PFSK-1 (cell line): ENCODE results near the gene FOXN4.

ENCODE experiments used
- FOXP2 ChIP-seq: optimal IDR thresholded peaks from 2 replicates; pipeline ENCODE3; 2011; ENCODE audit warnings: borderline replicate concordance, control low read depth, inconsistent platforms; ENCODE audit not compliant: insufficient read depth; ENCODE audit errors: extremely low read length, extremely low read depth
- POLR2AphosphoS5 ChIP-seq: IDR thresholded peaks from 2 replicates; pipeline ENCODE4 v1.6.1; 2012; ENCODE audit warnings: low read depth, mild to moderate bottlenecking, control low read depth, low read length, moderate library complexity
- REST ChIP-seq, 2 experiments: IDR thresholded peaks; 2 replicates each; pipeline versions ENCODE4 v1.6.1 to v1.8.0; 2011 to 2012; ENCODE audit warnings: low read depth in 2 of 2, low read length in 2 of 2, control low read depth in 1 of 2, inconsistent platforms in 1 of 2, mild to moderate bottlenecking in 1 of 2, moderate library complexity in 1 of 2; ENCODE audit not compliant: insufficient read depth in 1 of 2
- SIN3A ChIP-seq: IDR thresholded peaks from 2 replicates; pipeline ENCODE4 v1.6.1; 2012; ENCODE audit warnings: mild to moderate bottlenecking, low read length, moderate library complexity, borderline replicate concordance; ENCODE audit not compliant: insufficient read depth
- TAF1 ChIP-seq: IDR thresholded peaks from 2 replicates; pipeline ENCODE4 v1.6.1; 2012; ENCODE audit warnings: low read length, control low read depth, borderline replicate concordance; ENCODE audit not compliant: insufficient read depth

FOXN4 gene

DNA sequence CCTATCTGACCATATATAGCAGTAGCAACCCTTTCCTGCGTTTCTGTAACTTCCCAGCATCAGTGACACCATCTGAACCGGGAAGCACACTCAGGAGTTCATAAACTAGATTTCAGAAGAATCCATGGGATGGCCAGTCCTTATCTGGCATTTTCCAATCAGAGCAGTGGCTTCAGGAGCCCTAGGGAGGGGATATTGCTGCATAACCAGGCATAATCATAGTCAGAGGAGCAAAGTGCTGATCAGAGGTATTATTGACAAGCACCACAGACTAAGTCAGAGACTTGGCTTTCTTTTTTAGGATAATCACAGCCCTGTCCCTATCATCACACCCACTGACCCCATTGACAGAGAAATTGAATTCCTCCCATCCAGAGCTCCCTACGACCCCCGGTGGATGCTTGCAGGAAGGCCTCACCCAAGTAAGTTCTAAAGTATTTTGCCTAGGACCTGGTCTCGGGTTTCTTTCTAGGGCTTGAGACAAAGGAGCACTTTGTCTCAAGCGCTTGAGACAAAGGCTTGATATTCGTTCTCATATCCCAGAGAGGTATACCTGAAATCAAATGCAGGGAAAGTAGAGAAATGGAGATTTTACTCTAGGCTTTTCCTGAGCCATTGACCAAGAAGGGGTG lies 55.1 kb downstream of the FOXN4 start:
- TF ChIP-seq POLR2AphosphoS5 (no peak), SIN3A (no peak), REST (IDR thresholded peaks at IDR 0.05; ENCODE audit: insufficient read depth in 1 of 2, low read depth in 2 of 2, low read length in 2 of 2) (no peak), FOXP2 (no peak), TAF1 (no peak)

- TF ChIP-seq POLR2AphosphoS5, result no peak
- TF ChIP-seq SIN3A, result no peak
- no peak for TF ChIP-seq REST (IDR thresholded peaks at IDR 0.05; ENCODE audit: insufficient read depth in 1 of 2, low read depth in 2 of 2, low read length in 2 of 2)
- TF ChIP-seq FOXP2, result no peak
- no peak for TF ChIP-seq TAF1
Measured at GRCh38 chr12:109252799-109253198, 56.3 kb downstream of the FOXN4 start.

GRCh38 chr12:109250523-109250922 lies 58.6 kb downstream of the FOXN4 start:
- no peak for TF ChIP-seq SIN3A
- no peak for TF ChIP-seq FOXP2
- TF ChIP-seq TAF1, result no peak

GRCh38 chr12:109247831-109248654 lies 61.0 kb downstream of the FOXN4 start:
- TF ChIP-seq REST (IDR thresholded peaks at IDR 0.05; ENCODE audit: insufficient read depth in 1 of 2, low read depth in 2 of 2, low read length in 2 of 2) (no peak), POLR2AphosphoS5 (no peak), FOXP2 (no peak), TAF1 (no peak), SIN3A (no peak)

GRCh38 chr12:109246221-109246620 lies 62.9 kb downstream of the FOXN4 start:
- no peak for TF ChIP-seq TAF1
- TF ChIP-seq REST (IDR thresholded peaks at IDR 0.05; ENCODE audit: insufficient read depth in 1 of 2, low read depth in 2 of 2, low read length in 2 of 2), result no peak
- TF ChIP-seq FOXP2, result no peak
- TF ChIP-seq SIN3A, result no peak
- no peak for TF ChIP-seq POLR2AphosphoS5
